Psoas muscle (tissue), 8 donors: Measurements from ENCODE around the gene FANCM. TPM values are rescaled to one million over a fixed set of nuclear protein-coding genes. Genes with fewer than 3 reads are reported as not detected.

Experiments
- ATAC-seq, 4 donors: fragments of 200-7000 bp; cut with Tn5 transposase; one replicate each; pipeline ENCODE4 v1.9.1; 2020; ENCODE audit warnings: moderate library complexity in 3 of 4, mild to moderate bottlenecking in 2 of 4
- DNase-seq, 2 donors: peaks; one replicate each; pipeline ENCODE4 v3.0.0-alpha.2; 2020
- H3K27ac ChIP-seq: fragments of 200-600 bp; one replicate; pipeline ENCODE4 v1.8.0; 2022
- H3K27me3 ChIP-seq, 3 donors: fragments of 200-600 bp in 1 of 3; one replicate each; pipeline versions ENCODE4 v1.6.1 to v1.8.0; 2013 to 2022; ENCODE audit warnings: low read length in 2 of 3, mild to moderate bottlenecking in 2 of 3, moderate library complexity in 1 of 3; ENCODE audit not compliant: insufficient read depth in 3 of 3
- H3K36me3 ChIP-seq, 2 donors: fragments of 200-600 bp in 1 of 2; one replicate each; pipeline versions ENCODE4 v1.6.1 to v1.8.0; 2013 to 2022; ENCODE audit warnings: low read depth in 1 of 2, mild to moderate bottlenecking in 1 of 2, moderate library complexity in 1 of 2; ENCODE audit not compliant: insufficient read depth in 1 of 2
- H3K4me1 ChIP-seq: fragments of 200-600 bp; one replicate; pipeline ENCODE4 v1.8.0; 2022
- H3K4me3 ChIP-seq: fragments of 200-600 bp; one replicate; pipeline ENCODE4 v1.8.0; 2022; ENCODE audit warnings: mild to moderate bottlenecking
- H3K9me3 ChIP-seq: fragments of 200-600 bp; one replicate; pipeline ENCODE4 v1.8.0; 2022
- CTCF ChIP-seq: fragments of 200-600 bp; IDR thresholded peaks from one replicate; pipeline ENCODE4 v1.8.0; 2022; ENCODE audit warnings: antibody characterized with exemption
- WGBS, 3 donors: extraction: QIAGEN DNeasy Blood & Tissue Kit; methylation state at CpG; one replicate each; pipeline versions ENCODE4 v1.1.6 to v1.1.7; 2013; 5-methylcytosine and 5-hydroxymethylcytosine counted together
- intact Hi-C, 2 donors: fragments of 100-400 bp; cut with DNase I; formaldehyde crosslinking; loops; one replicate each; pipeline versions ENCODE4 v1.11.0 to v1.14.2; 2022
- polyA plus RNA-seq, 3 donors: library from polyadenylated mRNA; stranded (reverse); fragments of 200-250 nt; gene quantifications; one replicate each; pipeline ENCODE4 v1.2.3, GENCODE V29; 2013
- total RNA-seq, 4 donors: library from RNA; stranded (reverse); fragmentation: NEBNext Ultra II Directional in 2 of 4; extraction: Animal tissue kit (Norgen Biotek cat#: 25700) in 2 of 4; gene quantifications; one replicate each; pipeline versions ENCODE4 v1.2.1 to v1.2.4, GENCODE V29; 2021 to 2023
- donor health status: healthy with polysubstance abuse.
- donor health status: DM: no; HTN: no; CAD: no; lungs with moderate emphysema.
- donor health status: Bipolar disorder and iron deficiency.
- donor health status: healthy.
- donor health status: DM: yes; HTN: yes; CAD: no.
- donor health status: DM: no; HTN: no; CAD: no.
- donor health status: DM: no; HTN: no; CAD: no.
- donor health status: DM: yes; HTN: yes; CAD: no.

Gene FANCM
- total and polyA plus RNA-seq, 7 donors: 1.0 to 2.4 (median 1.7) TPM

- intact Hi-C loops: no loop called here
Observed at GRCh38 chr14:45194964-45195363, 59.2 kb downstream of the FANCM start.

GRCh38 chr14:45198551-45198950 is 62.8 kb downstream of the FANCM start:
- peaks cover 0 to 35% of the 10 kb centered on the region in 2 donors for H3K36me3 ChIP-seq
- intact Hi-C loops: no loop called here
- H3K27me3 ChIP-seq: no peaks in the 10 kb centered on the region
- no peaks in the 10 kb centered on the region for H3K4me1 ChIP-seq
- H3K9me3 ChIP-seq: no peaks in the 10 kb centered on the region
- ATAC-seq (no peak), DNase-seq (no peak)
- H3K4me3 ChIP-seq: no peak overlapping the region
- TF ChIP-seq CTCF: no peak
- 73 to 80% (median 79%) methylated on average over 3 of the region's 3 CpGs for WGBS, 3 donors
- H3K27ac ChIP-seq: no peak overlapping the region

More at GRCh38 chr14:45194964-45195363, 59.2 kb downstream of the FANCM start:
- Histone ChIP-seq H3K4me1 (no peaks in the 10 kb centered on the region), H3K27ac (no peak overlapping the region), H3K9me3 (no peaks in the 10 kb centered on the region), H3K36me3 (peaks cover 5 to 12% of the 10 kb centered on the region in 2 donors), H3K27me3 (no peaks in the 10 kb centered on the region), H3K4me3 (no peak overlapping the region)
- WGBS, 3 donors: 82 to 94% (median 87%) methylated on average over 4 of the region's 4 CpGs
- ATAC-seq: no peak
- no peak for DNase-seq
- no peak for TF ChIP-seq CTCF

- Histone ChIP-seq H3K36me3 (peaks cover 0 to 35% of the 10 kb centered on the region in 2 donors), H3K4me1 (no peaks in the 10 kb centered on the region), H3K27me3 (no peaks in the 10 kb centered on the region), H3K9me3 (no peaks in the 10 kb centered on the region), H3K27ac (no peak overlapping the region), H3K4me3 (no peak overlapping the region)
- TF ChIP-seq CTCF: no peak
- no peak for DNase-seq
- 96 to 100% (median 97%) methylated on average over 1 of the region's 1 CpG for WGBS, 3 donors
- ATAC-seq: no peak
- intact Hi-C loops: no loop called here
Observed at GRCh38 chr14:45199230-45199629, 63.5 kb downstream of the FANCM start.

- ATAC-seq (no peak), DNase-seq (no peak)
- H3K27me3 ChIP-seq: no peaks in the 10 kb centered on the region
- no peak overlapping the region for H3K4me3 ChIP-seq
- no peak for TF ChIP-seq CTCF
- H3K27ac ChIP-seq: no peak overlapping the region
- no peaks in the 10 kb centered on the region for H3K4me1 ChIP-seq
- WGBS, 3 donors: 40 to 61% (median 47%) methylated on average over 1 of the region's 1 CpG
- intact Hi-C loops: no loop called here
- no peaks in the 10 kb centered on the region for H3K9me3 ChIP-seq
- peaks cover 3 to 44% of the 10 kb centered on the region in 2 donors for H3K36me3 ChIP-seq
Observed at GRCh38 chr14:45201905-45202304, 66.2 kb downstream of the FANCM start.

GRCh38 chr14:45204241-45204640 is 68.5 kb downstream of the FANCM start:
- DNase-seq: no peak

More at GRCh38 chr14:45204241-45204640, 68.5 kb downstream of the FANCM start:
- Histone ChIP-seq H3K4me1 (no peaks in the 10 kb centered on the region), H3K27me3 (no peaks in the 10 kb centered on the region), H3K9me3 (no peaks in the 10 kb centered on the region), H3K36me3 (peaks cover 3 to 54% of the 10 kb centered on the region in 2 donors), H3K4me3 (no peak overlapping the region), H3K27ac (no peak overlapping the region)
- ATAC-seq: no peak
- intact Hi-C loops: no loop called here
- no peak for TF ChIP-seq CTCF
